SK-N-SH (cell line): ENCODE measurements around the gene CACNA1E. TPM values are rescaled to one million over a fixed set of nuclear protein-coding genes. Genes with fewer than 3 reads are reported as not detected.

Experiments used
- CTCF ChIA-PET: fragments of 300-600, 350-600 bp; formaldehyde crosslinking; extraction: SDS; loops from one replicate; lab custom pipeline; 2021; lab: Yijun Ruan, JAX
- POLR2A ChIA-PET: fragments of 350-600 bp; sonication (Branson Sonifier 250); formaldehyde crosslinking; extraction: SDS; loops from one replicate; lab custom pipeline; 2020; ENCODE audit warnings: antibody characterized with exemption, inconsistent platforms; lab: Yijun Ruan, JAX
- DNase-seq: peaks from one replicate; pipeline ENCODE4 v3.0.0; 2012
- H2AFZ ChIP-seq: fragments of 200-600 bp; sonication (generic); 2 replicates; pipeline ENCODE4 v1.8.1; 2016; ENCODE audit warnings: antibody characterized with exemption, mild to moderate bottlenecking, low read depth
- H3F3A ChIP-seq: fragments of 200-600 bp; sonication (generic); replicated peaks from 2 replicates; pipeline ENCODE3; 2016; ENCODE audit warnings: antibody characterized with exemption, mild to moderate bottlenecking; ENCODE audit not compliant: insufficient read depth
- H3K27ac ChIP-seq, 2 experiments: fragments of 200-500 bp in 1 of 2; fragments of 200-600 bp in 1 of 2; sonication (Bioruptor generic) in 1 of 2; sonication (generic), shearing (Covaris generic) in 1 of 2; 2 replicates each; pipeline versions ENCODE4 v1.5.1 to v1.6.1; 2014 to 2016; ENCODE audit warnings: low read depth in 2 of 2, inconsistent platforms in 1 of 2, low read length in 1 of 2, mild to moderate bottlenecking in 1 of 2, mixed read lengths in 1 of 2
- H3K27me3 ChIP-seq: fragments of 200-600 bp; sonication (generic), shearing (Covaris generic); 2 replicates; pipeline ENCODE4 v1.6.1; 2016; ENCODE audit warnings: mixed run types; ENCODE audit not compliant: insufficient read depth
- H3K36me3 ChIP-seq, 2 experiments: fragments of 200-500 bp in 1 of 2; fragments of 200-600 bp in 1 of 2; sonication (Bioruptor generic) in 1 of 2; sonication (generic) in 1 of 2; replicated peaks in 1 of 2; 2 replicates each; pipeline versions ENCODE3 to v1.5.1; 2014 to 2016; ENCODE audit warnings: low read length in 1 of 2, mild to moderate bottlenecking in 1 of 2; ENCODE audit not compliant: insufficient read depth in 2 of 2, control insufficient read depth in 1 of 2
- H3K4me1 ChIP-seq, 2 experiments: fragments of 200-500 bp in 1 of 2; fragments of 200-600 bp in 1 of 2; sonication (Bioruptor generic) in 1 of 2; sonication (generic), shearing (Covaris generic) in 1 of 2; 2 replicates each; pipeline versions ENCODE4 v1.5.1 to v1.6.1; 2014 to 2016; ENCODE audit warnings: low read depth in 1 of 2, low read length in 1 of 2, mixed run types in 1 of 2; ENCODE audit not compliant: insufficient read depth in 2 of 2, control insufficient read depth in 1 of 2
- H3K4me2 ChIP-seq: fragments of 200-600 bp; sonication (generic), shearing (Covaris generic); 2 replicates; pipeline ENCODE4 v1.6.1; 2017; ENCODE audit warnings: mixed run types
- H3K4me3 ChIP-seq, 2 experiments: fragments of 200-500 bp in 1 of 2; fragments of 200-600 bp in 1 of 2; sonication (Bioruptor generic) in 1 of 2; sonication (generic), shearing (Covaris generic) in 1 of 2; 2 replicates each; pipeline versions ENCODE4 v1.5.1 to v1.8.1; 2014 to 2016; ENCODE audit warnings: low read depth in 2 of 2, inconsistent platforms in 1 of 2, low read length in 1 of 2, mild to moderate bottlenecking in 1 of 2, mixed read lengths in 1 of 2, moderate library complexity in 1 of 2
- H3K79me2 ChIP-seq: fragments of 200-600 bp; sonication (generic); 2 replicates; pipeline ENCODE4 v1.8.1; 2017; ENCODE audit warnings: mild to moderate bottlenecking; ENCODE audit not compliant: insufficient read depth
- H3K9ac ChIP-seq: fragments of 200-600 bp; sonication (generic); 2 replicates; pipeline ENCODE4 v1.6.1; 2017; ENCODE audit warnings: mixed run types
- H3K9me2 ChIP-seq: fragments of 200-600 bp; sonication (generic); 2 replicates; pipeline ENCODE4 v1.6.1; 2017; ENCODE audit warnings: mixed run types
- H3K9me3 ChIP-seq: fragments of 200-600 bp; sonication (generic); 2 replicates; pipeline ENCODE4 v1.6.1; 2017; ENCODE audit warnings: mixed run types, mild to moderate bottlenecking, moderate library complexity
- H4K20me1 ChIP-seq: fragments of 200-600 bp; sonication (generic); 2 replicates; pipeline ENCODE4 v1.6.1; 2017; ENCODE audit warnings: mild to moderate bottlenecking, mixed run types; ENCODE audit not compliant: insufficient read depth
- ELF1 ChIP-seq: IDR thresholded peaks from 2 replicates; pipeline ENCODE4 v1.4.0; 2012
- FOXJ3 ChIP-seq: sonication (generic); formaldehyde crosslinking; IDR thresholded peaks from 2 replicates; pipeline ENCODE4 v1.5.1; 2020; ENCODE audit warnings: mild to moderate bottlenecking, missing genetic modification reagents
- JUND ChIP-seq: IDR thresholded peaks from 2 replicates; pipeline ENCODE4 v1.4.0; 2012
- MEF2A ChIP-seq: IDR thresholded peaks from 2 replicates; pipeline ENCODE4 v1.4.0; 2012; ENCODE audit warnings: low read depth, borderline replicate concordance
- MXI1 ChIP-seq: IDR thresholded peaks from 2 replicates; pipeline ENCODE4 v1.6.1; 2012; ENCODE audit warnings: mild to moderate bottlenecking, low read depth, low read length, improper control_type of control experiment
- NFIC ChIP-seq: IDR thresholded peaks from 2 replicates; pipeline ENCODE4 v1.4.0; 2012; ENCODE audit warnings: borderline replicate concordance
- NRF1 ChIP-seq: IDR thresholded peaks from 2 replicates; pipeline ENCODE4 v1.6.1; 2012; ENCODE audit warnings: low read depth, mild to moderate bottlenecking, low read length
- POLR2AphosphoS5 ChIP-seq: IDR thresholded peaks from 2 replicates; pipeline ENCODE4 v1.6.1; 2012; ENCODE audit warnings: low read depth, low read length
- RAD21 ChIP-seq: IDR thresholded peaks from 2 replicates; pipeline ENCODE4 v1.6.1; 2012; ENCODE audit warnings: mild to moderate bottlenecking, low read length
- RCOR1 ChIP-seq: fragments of 150-350 bp; IDR thresholded peaks from 2 replicates; pipeline ENCODE4 v1.6.1; 2017; ENCODE audit warnings: antibody characterized with exemption, low read length
- RFX5 ChIP-seq: IDR thresholded peaks from 2 replicates; pipeline ENCODE4 v1.6.1; 2012; ENCODE audit warnings: mild to moderate bottlenecking, improper control_type of control experiment, low read length
- SIN3A ChIP-seq: IDR thresholded peaks from 2 replicates; pipeline ENCODE4 v1.6.1; 2012; ENCODE audit warnings: low read depth, mild to moderate bottlenecking, low read length, moderate library complexity, borderline replicate concordance
- TEAD4 ChIP-seq: IDR thresholded peaks from 2 replicates; pipeline ENCODE4 v1.4.0; 2012; ENCODE audit warnings: mild to moderate bottlenecking, borderline replicate concordance; ENCODE audit not compliant: insufficient read depth
- YY1 ChIP-seq: IDR thresholded peaks from 2 replicates; pipeline ENCODE4 v1.4.0; 2012; ENCODE audit warnings: low read depth, mild to moderate bottlenecking
- WGBS: methylation state at CpG from one replicate; pipeline ENCODE4 v1.1.6; 2017; ENCODE audit warnings: low lambda C conversion rate; 5-methylcytosine and 5-hydroxymethylcytosine counted together
- polyA plus RNA-seq, 3 experiments: library from polyadenylated mRNA; depleted of rRNA; stranded (reverse); fragments of >200 nt; gene quantifications; 2 replicates each; pipeline ENCODE4 v1.2.3, GENCODE V29; 2012
- TF ChIP-seq, protein P1 (sequence below): fragments of 150-350 bp; IDR thresholded peaks from 2 replicates; pipeline ENCODE4 v1.6.1; 2016; ENCODE audit warnings: mild to moderate bottlenecking, low read depth, low read length
- TF ChIP-seq, protein P2 (sequence below): IDR thresholded peaks from 2 replicates; pipeline ENCODE4; 2012
- TF ChIP-seq, protein P3 (sequence below): IDR thresholded peaks from 2 replicates; pipeline ENCODE4 v1.4.0; 2012; ENCODE audit warnings: low read depth, borderline replicate concordance
- TF ChIP-seq, protein P4 (sequence below): IDR thresholded peaks from 2 replicates; pipeline ENCODE4 v1.4.0; 2012; ENCODE audit warnings: low read depth, borderline replicate concordance
- TF ChIP-seq, protein P5 (sequence below): fragments of 200-600 bp; sonication (generic); IDR thresholded peaks from 2 replicates; pipeline ENCODE4 v1.6.1; 2017; ENCODE audit warnings: antibody characterized with exemption, mild to moderate bottlenecking, moderate library complexity
- TF ChIP-seq, protein P6 (sequence below): fragments of 150-350 bp; IDR thresholded peaks from 2 replicates; pipeline ENCODE4 v1.6.1; 2017; ENCODE audit warnings: antibody characterized with exemption, low read length, low read depth, borderline replicate concordance

CACNA1E gene
- polyA plus RNA-seq, 1 of the 3 experiments (the other 2 are of a cell fraction) = not detected

DNA sequence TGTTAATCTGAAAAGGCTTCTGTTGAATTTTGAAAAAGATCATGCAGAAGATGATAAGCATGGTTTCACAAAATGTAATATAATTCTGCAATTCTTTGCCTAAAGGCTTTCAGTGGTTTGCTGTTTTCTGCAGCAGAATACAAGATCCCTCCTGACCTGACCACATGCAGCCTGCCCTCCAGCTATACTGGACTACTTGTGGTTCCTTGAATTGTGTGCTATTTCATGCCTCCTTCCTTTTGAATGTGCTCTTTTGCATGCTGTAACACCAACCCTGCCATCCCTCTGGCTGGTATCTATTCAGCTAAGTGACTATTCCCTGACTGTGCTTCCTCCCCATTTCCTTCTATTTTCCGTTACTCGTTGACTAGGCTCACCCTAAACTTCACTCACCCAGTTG, 55.5 kb downstream of the CACNA1E start (continued):
- TF ChIP-seq, protein P1, sequence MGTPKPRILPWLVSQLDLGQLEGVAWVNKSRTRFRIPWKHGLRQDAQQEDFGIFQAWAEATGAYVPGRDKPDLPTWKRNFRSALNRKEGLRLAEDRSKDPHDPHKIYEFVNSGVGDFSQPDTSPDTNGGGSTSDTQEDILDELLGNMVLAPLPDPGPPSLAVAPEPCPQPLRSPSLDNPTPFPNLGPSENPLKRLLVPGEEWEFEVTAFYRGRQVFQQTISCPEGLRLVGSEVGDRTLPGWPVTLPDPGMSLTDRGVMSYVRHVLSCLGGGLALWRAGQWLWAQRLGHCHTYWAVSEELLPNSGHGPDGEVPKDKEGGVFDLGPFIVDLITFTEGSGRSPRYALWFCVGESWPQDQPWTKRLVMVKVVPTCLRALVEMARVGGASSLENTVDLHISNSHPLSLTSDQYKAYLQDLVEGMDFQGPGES = no peak

DNA sequence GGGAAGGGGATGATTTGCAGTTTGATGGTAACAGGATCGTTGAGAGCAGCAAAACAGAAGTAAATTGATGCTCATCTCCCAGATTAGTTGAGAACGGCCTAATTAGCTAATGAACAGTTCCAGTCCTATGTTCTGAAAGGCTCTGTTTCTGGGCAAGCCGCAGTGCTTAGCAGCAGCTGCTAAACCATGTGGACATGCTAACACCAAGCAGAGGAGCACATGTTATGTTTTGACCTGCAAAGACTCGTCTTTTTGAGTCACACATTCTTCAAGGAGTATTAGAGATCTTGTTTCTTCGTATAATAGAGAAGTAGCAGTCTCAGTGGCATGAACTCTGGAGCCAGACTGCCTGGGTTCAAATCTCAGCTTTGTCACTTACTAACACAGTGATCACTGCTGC, 58.1 kb downstream of the CACNA1E start:
- 8% methylated on average over 5 of the region's 5 CpGs for WGBS
- POLR2A ChIA-PET = no interaction called here
- Histone ChIP-seq H3K4me2 (no peak overlapping the region), H3K4me3 (no peak overlapping the region), H3K9me3 (no peaks in the 10 kb centered on the region), H4K20me1 (no peaks in the 10 kb centered on the region), H3F3A (no peaks in the 10 kb centered on the region), H3K9me2 (no peaks in the 10 kb centered on the region), H3K4me1 (no peaks in the 10 kb centered on the region), H2AFZ (no peak overlapping the region), H3K79me2 (no peaks in the 10 kb centered on the region), H3K36me3 (no peaks in the 10 kb centered on the region), H3K27ac (no peak overlapping the region), H3K9ac (no peak overlapping the region), H3K27me3 (no peaks in the 10 kb centered on the region)
- CTCF ChIA-PET = no interaction called here
- DNase-seq = no peak
- TF ChIP-seq ELF1 = no peak
- TF ChIP-seq SIN3A = no peak
- no peak for TF ChIP-seq MEF2A
- TF ChIP-seq MXI1 = no peak
- TF ChIP-seq FOXJ3 = no peak
- TF ChIP-seq YY1 = no peak
- no peak for TF ChIP-seq NRF1
- TF ChIP-seq, protein P2, sequence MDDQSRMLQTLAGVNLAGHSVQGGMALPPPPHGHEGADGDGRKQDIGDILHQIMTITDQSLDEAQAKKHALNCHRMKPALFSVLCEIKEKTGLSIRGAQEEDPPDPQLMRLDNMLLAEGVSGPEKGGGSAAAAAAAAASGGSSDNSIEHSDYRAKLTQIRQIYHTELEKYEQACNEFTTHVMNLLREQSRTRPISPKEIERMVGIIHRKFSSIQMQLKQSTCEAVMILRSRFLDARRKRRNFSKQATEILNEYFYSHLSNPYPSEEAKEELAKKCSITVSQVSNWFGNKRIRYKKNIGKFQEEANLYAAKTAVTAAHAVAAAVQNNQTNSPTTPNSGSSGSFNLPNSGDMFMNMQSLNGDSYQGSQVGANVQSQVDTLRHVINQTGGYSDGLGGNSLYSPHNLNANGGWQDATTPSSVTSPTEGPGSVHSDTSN = no peak
- no peak for TF ChIP-seq JUND
- TF ChIP-seq NFIC = no peak
- TF ChIP-seq RFX5 = no peak
- TF ChIP-seq, protein P3, sequence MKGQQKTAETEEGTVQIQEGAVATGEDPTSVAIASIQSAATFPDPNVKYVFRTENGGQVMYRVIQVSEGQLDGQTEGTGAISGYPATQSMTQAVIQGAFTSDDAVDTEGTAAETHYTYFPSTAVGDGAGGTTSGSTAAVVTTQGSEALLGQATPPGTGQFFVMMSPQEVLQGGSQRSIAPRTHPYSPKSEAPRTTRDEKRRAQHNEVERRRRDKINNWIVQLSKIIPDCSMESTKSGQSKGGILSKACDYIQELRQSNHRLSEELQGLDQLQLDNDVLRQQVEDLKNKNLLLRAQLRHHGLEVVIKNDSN = no peak

DNA sequence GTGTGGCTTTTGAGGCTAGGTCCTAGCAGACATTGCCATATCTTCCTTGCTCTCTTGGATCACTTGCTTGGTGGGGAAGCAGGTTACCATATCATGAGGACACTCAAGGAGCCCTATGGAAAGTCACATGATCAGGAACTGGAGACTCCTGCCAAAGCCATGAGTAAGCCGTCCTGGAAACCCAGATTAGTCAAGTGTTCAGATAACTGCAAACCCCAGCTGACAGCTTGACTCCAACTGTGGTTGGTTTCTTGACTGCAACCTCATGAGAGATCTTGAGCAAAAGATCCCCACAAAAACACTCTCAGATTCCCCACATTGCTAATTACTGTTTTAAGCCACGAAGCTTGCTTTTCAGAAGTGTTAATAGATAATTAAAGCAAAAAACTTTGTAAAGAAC, 58.6 kb downstream of the CACNA1E start:
- CTCF ChIA-PET = no interaction called here
- Histone ChIP-seq H3K36me3 (no peaks in the 10 kb centered on the region), H4K20me1 (no peaks in the 10 kb centered on the region), H3K4me2 (no peak overlapping the region), H2AFZ (no peak overlapping the region; the same call in 1 of the 2 replicates), H3K4me1 (no peaks in the 10 kb centered on the region), H3K4me3 (no peak overlapping the region), H3K27me3 (no peaks in the 10 kb centered on the region), H3K9me2 (no peaks in the 10 kb centered on the region), H3K27ac (no peak overlapping the region), H3K9me3 (no peaks in the 10 kb centered on the region), H3K9ac (no peak overlapping the region), H3F3A (no peaks in the 10 kb centered on the region), H3K79me2 (no peaks in the 10 kb centered on the region)
- WGBS = 0% methylated on average over 1 of the region's 2 CpGs
- POLR2A ChIA-PET = no interaction called here
- DNase-seq = no peak
- TF ChIP-seq, protein P4, sequence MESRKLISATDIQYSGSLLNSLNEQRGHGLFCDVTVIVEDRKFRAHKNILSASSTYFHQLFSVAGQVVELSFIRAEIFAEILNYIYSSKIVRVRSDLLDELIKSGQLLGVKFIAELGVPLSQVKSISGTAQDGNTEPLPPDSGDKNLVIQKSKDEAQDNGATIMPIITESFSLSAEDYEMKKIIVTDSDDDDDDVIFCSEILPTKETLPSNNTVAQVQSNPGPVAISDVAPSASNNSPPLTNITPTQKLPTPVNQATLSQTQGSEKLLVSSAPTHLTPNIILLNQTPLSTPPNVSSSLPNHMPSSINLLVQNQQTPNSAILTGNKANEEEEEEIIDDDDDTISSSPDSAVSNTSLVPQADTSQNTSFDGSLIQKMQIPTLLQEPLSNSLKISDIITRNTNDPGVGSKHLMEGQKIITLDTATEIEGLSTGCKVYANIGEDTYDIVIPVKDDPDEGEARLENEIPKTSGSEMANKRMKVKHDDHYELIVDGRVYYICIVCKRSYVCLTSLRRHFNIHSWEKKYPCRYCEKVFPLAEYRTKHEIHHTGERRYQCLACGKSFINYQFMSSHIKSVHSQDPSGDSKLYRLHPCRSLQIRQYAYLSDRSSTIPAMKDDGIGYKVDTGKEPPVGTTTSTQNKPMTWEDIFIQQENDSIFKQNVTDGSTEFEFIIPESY = no peak
- no peak for TF ChIP-seq RAD21
- TF ChIP-seq, protein P5, sequence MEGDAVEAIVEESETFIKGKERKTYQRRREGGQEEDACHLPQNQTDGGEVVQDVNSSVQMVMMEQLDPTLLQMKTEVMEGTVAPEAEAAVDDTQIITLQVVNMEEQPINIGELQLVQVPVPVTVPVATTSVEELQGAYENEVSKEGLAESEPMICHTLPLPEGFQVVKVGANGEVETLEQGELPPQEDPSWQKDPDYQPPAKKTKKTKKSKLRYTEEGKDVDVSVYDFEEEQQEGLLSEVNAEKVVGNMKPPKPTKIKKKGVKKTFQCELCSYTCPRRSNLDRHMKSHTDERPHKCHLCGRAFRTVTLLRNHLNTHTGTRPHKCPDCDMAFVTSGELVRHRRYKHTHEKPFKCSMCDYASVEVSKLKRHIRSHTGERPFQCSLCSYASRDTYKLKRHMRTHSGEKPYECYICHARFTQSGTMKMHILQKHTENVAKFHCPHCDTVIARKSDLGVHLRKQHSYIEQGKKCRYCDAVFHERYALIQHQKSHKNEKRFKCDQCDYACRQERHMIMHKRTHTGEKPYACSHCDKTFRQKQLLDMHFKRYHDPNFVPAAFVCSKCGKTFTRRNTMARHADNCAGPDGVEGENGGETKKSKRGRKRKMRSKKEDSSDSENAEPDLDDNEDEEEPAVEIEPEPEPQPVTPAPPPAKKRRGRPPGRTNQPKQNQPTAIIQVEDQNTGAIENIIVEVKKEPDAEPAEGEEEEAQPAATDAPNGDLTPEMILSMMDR = no peak
- no peak for TF ChIP-seq RCOR1
- TF ChIP-seq, protein P3 = no peak
- TF ChIP-seq POLR2AphosphoS5 = no peak
- no peak for TF ChIP-seq TEAD4
- no peak for TF ChIP-seq FOXJ3
- no peak for TF ChIP-seq JUND
- TF ChIP-seq, protein P6, sequence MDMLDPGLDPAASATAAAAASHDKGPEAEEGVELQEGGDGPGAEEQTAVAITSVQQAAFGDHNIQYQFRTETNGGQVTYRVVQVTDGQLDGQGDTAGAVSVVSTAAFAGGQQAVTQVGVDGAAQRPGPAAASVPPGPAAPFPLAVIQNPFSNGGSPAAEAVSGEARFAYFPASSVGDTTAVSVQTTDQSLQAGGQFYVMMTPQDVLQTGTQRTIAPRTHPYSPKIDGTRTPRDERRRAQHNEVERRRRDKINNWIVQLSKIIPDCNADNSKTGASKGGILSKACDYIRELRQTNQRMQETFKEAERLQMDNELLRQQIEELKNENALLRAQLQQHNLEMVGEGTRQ = no peak
